Pulmonary artery endothelial cell (primary cell): ENCODE results near the gene APCDD1. TPM values are rescaled to one million over a fixed set of nuclear protein-coding genes. Genes with fewer than 3 reads are reported as not detected.

Source experiments
- DNase-seq: peaks from one replicate; pipeline ENCODE4 v3.0.0-alpha.2; 2011; ENCODE audit warnings: low read depth, low spot score
- total RNA-seq: library from RNA; depleted of rRNA; stranded (reverse); fragments of >200 nt; gene quantifications from 2 replicates; pipeline ENCODE4 v1.2.3, GENCODE V29; 2014

Gene APCDD1
- total RNA-seq: 0.04 and 0.20 TPM in 2 replicates

- no peak for DNase-seq
Measured at GRCh38 chr18:10453806-10454680, at the start of gene APCDD1. TSS of gene APCDD1 (plus strand) at chr18:10454635. CDS start at chr18:10454982, 347 bp downstream.

- no peak for DNase-seq
Measured at GRCh38 chr18:10405014-10405493, 49.4 kb upstream of the APCDD1 start.

- DNase-seq: no peak
Measured at GRCh38 chr18:10405816-10406663, 48.4 kb upstream of the APCDD1 start.

- DNase-seq: no peak
Measured at GRCh38 chr18:10408131-10408530, 46.3 kb upstream of the APCDD1 start.

GRCh38 chr18:10409041-10409440 is 45.4 kb upstream of the APCDD1 start:
- no peak for DNase-seq

GRCh38 chr18:10410472-10411308 is 43.7 kb upstream of the APCDD1 start:
- no peak for DNase-seq

- no peak for DNase-seq
Measured at GRCh38 chr18:10412933-10413332, 41.5 kb upstream of the APCDD1 start.

GRCh38 chr18:10413722-10414121 is 40.7 kb upstream of the APCDD1 start:
- DNase-seq: no peak

- DNase-seq: no peak
Measured at GRCh38 chr18:10414293-10414842, 40.1 kb upstream of the APCDD1 start.

GRCh38 chr18:10416065-10416464 is 38.4 kb upstream of the APCDD1 start:
- DNase-seq: no peak

- DNase-seq: no peak
Measured at GRCh38 chr18:10417191-10417590, 37.2 kb upstream of the APCDD1 start.

- DNase-seq: no peak
Measured at GRCh38 chr18:10417664-10418063, 36.8 kb upstream of the APCDD1 start.

- DNase-seq: no peak
Measured at GRCh38 chr18:10418836-10419235, 35.6 kb upstream of the APCDD1 start.

GRCh38 chr18:10419420-10420103 is 34.9 kb upstream of the APCDD1 start:
- no peak for DNase-seq

GRCh38 chr18:10420561-10421352 is 33.7 kb upstream of the APCDD1 start:
- no peak for DNase-seq

GRCh38 chr18:10421859-10422258 is 32.6 kb upstream of the APCDD1 start:
- no peak for DNase-seq

- no peak for DNase-seq
Measured at GRCh38 chr18:10422731-10423130, 31.7 kb upstream of the APCDD1 start.

- DNase-seq: no peak
Measured at GRCh38 chr18:10424585-10425307, 29.7 kb upstream of the APCDD1 start.

GRCh38 chr18:10430677-10431076 is 23.8 kb upstream of the APCDD1 start:
- DNase-seq: no peak
